ENCODE data around the gene SNU13. TPM values are rescaled to one million over a fixed set of nuclear protein-coding genes. Genes with fewer than 3 reads are reported as not detected.

Gene SNU13
- total RNA-seq, 1 experiment from 2014 or later = 203 TPM

- WGBS (ENCODE audit: extremely low coverage, insufficient read length, low lambda C conversion rate) = no CpG with 5 or more reads among the region's 6 CpGs
- Histone ChIP-seq H2AK5ac (ENCODE audit: insufficient read length, low read length) (no peak overlapping the region), H3K4ac (ENCODE audit: low read depth, low read length) (no peak overlapping the region), H3K27ac (ENCODE audit: insufficient read length, low read depth, low read length) (no peak overlapping the region), H4K5ac (ENCODE audit: insufficient read length, low read depth, low read length) (no peak overlapping the region), H4K91ac (ENCODE audit: insufficient read length, low read depth, low read length) (no peak overlapping the region), H4K8ac (replicated peaks; ENCODE audit: insufficient read length, low read depth, low read length) (no peak overlapping the region), H2AFZ (ENCODE audit: low read length) (no peak overlapping the region), H4K20me1 (ENCODE audit: control insufficient read depth, insufficient read depth, insufficient read length) (no peaks in the 10 kb centered on the region), H3K4me1 (ENCODE audit: insufficient read depth, low read length) (no peaks in the 10 kb centered on the region), H2BK5ac (ENCODE audit: insufficient read length, low read length) (no peak overlapping the region), H3K27me3 (ENCODE audit: insufficient read depth, low read length) (no peaks in the 10 kb centered on the region), H2BK15ac (ENCODE audit: low read depth, low read length) (no peak overlapping the region), H3K79me1 (ENCODE audit: insufficient read depth, low read depth, low read length, poor library complexity, severe bottlenecking) (no peaks in the 10 kb centered on the region), H3K23me2 (ENCODE audit: insufficient read length, low read depth, low read length, poor library complexity, severe bottlenecking) (no peaks in the 10 kb centered on the region), H2BK120ac (ENCODE audit: low read depth, low read length, poor library complexity, severe bottlenecking) (no peak overlapping the region), H3T11ph (ENCODE audit: low read length) (no peak overlapping the region), H3K79me2 (ENCODE audit: insufficient read depth, low read length) (peaks cover 2% of the 10 kb centered on the region; the same call in 1 of the 2 replicates), H2BK12ac (ENCODE audit: insufficient read length, low read depth, low read length) (no peak overlapping the region), H3K14ac (ENCODE audit: insufficient read depth, low read length) (no peak overlapping the region), H3K9me3 (ENCODE audit: control insufficient read depth, low read depth, low read length) (no peaks in the 10 kb centered on the region), H3K9ac (ENCODE audit: extremely low read depth, insufficient read length, low read length) (no peak overlapping the region), H3K56ac (ENCODE audit: insufficient read length, low read depth, low read length) (no peak overlapping the region), H3K18ac (ENCODE audit: insufficient read length, low read depth, low read length) (no peak overlapping the region), H2BK20ac (ENCODE audit: low read depth, low read length, poor library complexity, severe bottlenecking) (no peak overlapping the region), H3K4me2 (ENCODE audit: insufficient read depth, insufficient read length, low read length) (no peak overlapping the region), H3K23ac (ENCODE audit: insufficient read length, low read depth, low read length) (no peak overlapping the region)
- Mint-ChIP-seq H3K27ac (no peak overlapping the region; a peak in 1 of 7 replicates), H3K9me3 (no peaks in the 10 kb centered on the region), H3K27me3 (ENCODE audit: low read depth) (no peaks in the 10 kb centered on the region), H3K36me3 (ENCODE audit: insufficient read depth in 1 of 3, low read depth in 3 of 3) (peaks cover 43 to 84% (median 66%) of the 10 kb centered on the region in 3 experiments), H3K4me1 (no peaks in the 10 kb centered on the region), H3K4me3 (no peak overlapping the region)
- no peak for DNase-seq
- no peak for TF ChIP-seq CTCF (conservative IDR thresholded peaks at IDR 0.05)
Observed at GRCh38 chr22:41642331-41643110, 46.1 kb downstream of the SNU13 start.

All from H9 (cell line).